Ureter (tissue), 1 donor: ENCODE data around the gene CFAP54. TPM values are rescaled to one million over a fixed set of nuclear protein-coding genes. Genes with fewer than 3 reads are reported as not detected.

Experiments
- DNase-seq: peaks from one replicate; pipeline ENCODE4 v3.0.0-alpha.2; 2020; ENCODE audit warnings: low spot score
- total RNA-seq: library from RNA; stranded (reverse); gene quantifications from one replicate; pipeline ENCODE4 v1.2.4, GENCODE V29; 2023
- donor health status: DM: yes; HTN: yes; CAD: no.

Gene CFAP54
- total RNA-seq, 1 donor from 2014 or later: 2.6 TPM

DNA sequence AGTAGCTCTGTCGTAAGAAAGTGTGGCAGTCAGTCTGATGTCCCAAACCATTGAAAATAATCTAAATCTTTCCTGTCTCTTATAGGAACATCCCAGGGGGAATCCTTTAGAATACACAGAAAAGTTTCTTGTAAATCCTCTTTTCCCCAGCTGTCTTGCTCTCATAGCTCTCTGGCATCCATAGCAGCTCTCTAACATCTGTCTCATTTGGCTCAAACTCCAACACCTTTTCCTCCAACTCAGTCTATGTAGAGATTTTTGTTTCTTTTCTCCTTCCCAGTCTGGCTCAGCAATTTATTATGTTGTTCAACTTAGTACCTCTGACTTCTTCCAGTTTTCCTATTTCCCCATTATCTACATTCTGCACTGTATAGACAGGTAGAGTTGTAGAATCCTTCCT, 333.3 kb downstream of the CFAP54 start:
- no peak for DNase-seq

DNA sequence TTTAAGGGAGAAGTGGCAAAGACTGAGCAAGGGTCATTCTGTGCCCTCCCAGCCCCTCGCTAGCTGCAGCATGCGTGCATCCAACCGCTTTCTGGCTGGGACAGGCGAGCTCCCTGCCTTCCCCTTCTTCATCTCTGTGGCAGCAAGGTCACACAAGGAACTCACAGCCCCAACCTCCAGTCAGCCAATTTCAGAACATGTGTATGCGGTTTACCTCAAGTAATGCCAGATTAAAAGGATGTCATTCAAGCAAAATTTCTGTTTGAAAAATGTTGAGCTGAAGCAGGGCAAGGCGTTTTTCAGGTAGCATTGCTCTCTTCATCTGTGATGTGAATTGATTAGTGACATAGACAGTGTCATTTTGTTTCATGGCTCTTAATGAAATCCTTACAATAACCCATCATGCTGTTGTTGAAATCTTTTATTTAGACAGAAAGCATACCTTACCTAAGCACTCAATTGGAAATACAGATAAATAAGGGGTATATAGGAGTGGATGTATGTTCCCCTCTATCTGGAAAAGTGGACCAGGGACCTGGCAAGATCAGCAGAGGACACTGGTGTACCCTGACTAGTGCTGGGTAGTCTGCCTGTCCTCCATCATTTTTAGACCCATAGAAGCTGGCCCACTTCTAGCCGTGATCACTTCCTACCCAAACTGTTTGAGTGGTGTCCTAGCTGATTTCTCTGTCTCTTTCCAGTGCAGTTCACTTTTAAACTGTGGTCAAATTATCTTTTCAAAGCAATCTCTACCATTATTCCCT, 334.9 kb downstream of the CFAP54 start:
- DNase-seq: no peak

DNA sequence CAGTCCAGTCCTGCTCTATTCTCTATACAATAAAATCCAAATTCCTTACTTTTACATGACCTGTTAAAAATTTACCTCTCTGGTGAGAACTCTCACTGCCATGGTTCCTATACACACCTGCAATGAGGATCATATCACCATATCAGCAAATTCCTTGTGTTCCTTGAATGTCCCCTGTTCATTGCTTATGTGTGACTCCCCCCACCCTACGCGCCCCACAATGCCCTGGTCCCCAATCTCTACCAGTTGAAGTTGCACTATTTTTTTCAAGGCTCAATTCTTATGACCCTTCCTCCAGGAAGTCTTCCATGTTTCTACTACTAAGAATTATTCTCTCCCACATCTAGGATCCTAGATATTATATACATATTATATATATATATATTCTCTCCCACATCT, 335.5 kb downstream of the CFAP54 start:
- no peak for DNase-seq

DNA sequence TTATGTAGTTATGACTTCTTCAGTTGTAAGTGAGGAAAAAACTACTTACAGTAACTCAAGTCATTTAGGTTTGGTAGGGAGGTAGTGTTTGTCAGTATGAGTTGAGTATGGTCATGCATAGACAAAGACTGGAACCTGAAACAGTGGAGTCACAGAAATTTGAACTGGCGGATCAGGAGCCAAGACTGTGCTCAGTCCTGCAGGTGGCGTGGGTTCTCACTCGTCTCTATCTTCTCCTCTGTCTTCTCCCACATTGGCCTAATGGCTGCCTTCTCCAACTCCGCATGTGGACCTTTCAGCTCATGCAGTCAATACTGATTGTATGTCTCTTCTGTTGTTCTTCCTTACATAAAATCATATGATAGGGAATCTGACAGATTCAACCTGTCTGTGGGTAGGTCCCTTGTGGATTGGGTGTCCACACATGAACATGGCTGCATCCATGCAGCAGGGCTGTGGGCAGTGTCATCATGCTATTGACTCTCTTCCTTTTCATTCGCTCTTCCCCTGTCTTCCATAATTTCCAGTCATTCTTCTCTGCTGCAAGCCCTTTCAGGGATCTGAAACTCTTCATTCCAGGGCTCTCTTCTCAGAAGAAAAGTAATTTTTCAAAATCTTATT, 338.9 kb downstream of the CFAP54 start:
- DNase-seq: no peak

DNA sequence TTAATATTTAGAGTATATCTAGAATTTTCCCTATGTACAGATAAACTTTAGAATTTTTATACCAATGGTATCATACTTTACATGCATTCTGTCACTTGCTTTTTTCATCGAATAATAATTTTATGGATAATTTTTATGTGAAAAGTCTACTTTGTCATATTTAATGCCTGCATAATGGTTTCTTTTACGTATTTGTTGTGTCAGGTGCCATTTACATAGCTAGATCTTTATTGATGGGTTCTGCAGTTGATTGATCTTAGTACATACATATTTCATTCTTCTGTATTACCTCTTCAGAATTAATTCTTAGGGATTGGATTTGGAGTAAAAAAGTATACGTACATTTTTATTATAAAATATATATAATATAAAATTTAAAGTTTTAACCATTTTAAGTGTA, 340.0 kb downstream of the CFAP54 start:
- no peak for DNase-seq

DNA sequence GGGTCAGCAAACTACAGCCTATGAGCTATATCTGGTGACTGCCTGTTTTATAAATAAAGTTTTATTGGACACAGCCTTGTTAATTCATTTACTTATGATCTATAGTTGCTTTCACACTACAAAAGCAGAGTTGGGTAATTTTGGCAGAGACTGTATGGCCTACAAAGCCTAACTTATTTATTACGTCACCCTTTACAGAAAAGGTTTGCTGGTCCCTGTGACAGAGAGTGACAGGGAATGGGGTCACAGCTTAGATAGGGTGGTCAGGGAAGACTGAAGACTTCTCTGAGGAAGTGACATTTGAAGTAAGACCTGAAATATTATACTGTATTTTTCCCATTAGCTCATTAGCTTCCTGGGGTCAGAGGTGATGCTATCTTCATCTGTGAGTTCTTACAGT, 342.0 kb downstream of the CFAP54 start:
- DNase-seq: no peak

DNA sequence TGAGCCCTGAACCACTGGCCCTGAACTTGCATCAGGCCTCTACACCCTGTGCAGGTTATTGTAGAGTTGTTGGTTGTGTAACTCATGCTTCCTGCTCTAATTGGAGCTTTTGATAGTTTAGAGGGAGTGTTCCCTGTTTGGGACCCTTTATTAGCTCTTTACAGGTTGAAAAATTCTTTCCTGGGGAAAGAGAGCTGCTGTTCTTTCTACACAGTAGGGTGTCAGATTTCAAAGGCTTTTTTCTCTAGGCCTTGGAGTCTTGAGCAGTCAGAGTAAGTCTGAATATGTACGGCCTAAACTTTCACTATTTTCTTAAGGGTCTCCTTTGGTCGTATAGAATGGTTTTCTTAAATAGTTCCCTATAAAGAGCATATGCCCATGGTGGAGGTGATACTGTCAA, 356.9 kb downstream of the CFAP54 start:
- DNase-seq: no peak

DNA sequence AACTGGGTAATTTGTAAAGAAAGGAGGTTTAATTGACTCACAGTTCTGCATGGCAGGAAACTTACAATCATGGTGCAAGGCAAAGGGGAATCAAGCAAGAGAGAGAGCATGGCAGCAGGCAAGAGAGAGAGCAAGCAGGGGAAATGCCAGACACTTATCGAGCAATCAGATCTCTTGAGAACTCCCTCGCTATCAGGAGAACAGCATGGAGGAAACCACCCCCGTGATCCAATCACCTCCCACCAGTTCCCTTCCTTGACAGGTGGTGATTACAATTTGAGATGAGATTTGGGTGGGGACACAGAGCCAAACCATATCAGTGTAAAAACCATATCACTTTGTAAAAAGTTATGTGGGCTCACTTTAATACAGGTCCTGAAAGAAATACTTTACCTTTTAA, 361.3 kb downstream of the CFAP54 start:
- no peak for DNase-seq

DNA sequence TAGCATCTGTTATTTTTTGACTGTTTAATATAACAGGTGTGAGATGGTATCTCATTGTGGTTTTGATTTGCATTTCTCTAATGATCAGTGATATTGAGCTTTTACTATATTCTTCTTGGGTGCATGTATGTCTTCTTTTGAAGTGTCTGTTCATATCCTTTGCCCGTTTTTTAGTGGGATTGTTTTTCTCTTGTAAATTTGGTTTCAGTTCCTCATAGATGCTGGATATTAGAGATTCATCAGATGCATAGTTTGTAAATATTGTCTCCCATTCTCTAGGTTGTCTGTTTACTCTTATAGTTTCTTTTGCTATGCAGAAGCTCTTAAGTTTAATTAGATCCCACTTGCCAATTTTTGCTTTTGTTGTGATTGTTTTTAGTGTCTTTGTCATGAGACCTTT, 368.8 kb downstream of the CFAP54 start:
- no peak for DNase-seq

DNA sequence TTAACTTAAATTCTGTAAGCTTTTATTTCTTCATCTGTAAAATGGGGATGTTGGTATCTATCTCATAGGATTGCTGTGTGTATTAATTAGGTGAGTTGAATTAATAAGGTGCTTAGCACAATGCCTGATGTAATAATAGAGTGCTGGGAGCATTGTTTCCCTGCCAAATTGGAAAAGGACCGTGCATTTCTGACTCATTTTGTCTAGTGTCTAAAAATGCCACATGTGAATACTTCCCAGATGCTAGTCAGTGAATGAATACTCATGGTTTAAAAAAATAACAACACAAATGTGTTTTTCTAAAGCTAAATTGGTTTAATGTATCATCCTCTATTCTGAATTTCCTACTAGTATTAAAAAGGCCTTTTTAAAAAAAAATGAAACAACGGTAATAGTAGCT, 372.3 kb downstream of the CFAP54 start:
- no peak for DNase-seq

DNA sequence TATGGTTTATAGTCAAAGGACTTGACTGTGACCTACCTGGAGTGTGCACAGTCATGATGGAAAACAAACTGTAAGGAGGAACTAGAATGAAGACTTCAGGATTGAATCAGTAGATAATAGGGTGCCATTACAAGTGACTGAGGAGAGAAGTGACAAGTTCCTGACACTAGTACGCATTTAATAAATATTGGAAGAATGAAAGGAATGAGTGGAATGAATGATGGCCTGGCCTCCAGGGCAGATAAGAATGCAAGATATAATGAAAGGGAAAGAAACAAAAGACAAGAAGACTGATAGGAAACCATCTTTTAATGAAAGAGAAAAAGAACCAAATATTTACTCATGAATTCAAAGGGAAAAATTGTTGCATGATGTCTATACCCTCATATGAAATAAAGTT, 372.9 kb downstream of the CFAP54 start:
- DNase-seq: no peak

DNA sequence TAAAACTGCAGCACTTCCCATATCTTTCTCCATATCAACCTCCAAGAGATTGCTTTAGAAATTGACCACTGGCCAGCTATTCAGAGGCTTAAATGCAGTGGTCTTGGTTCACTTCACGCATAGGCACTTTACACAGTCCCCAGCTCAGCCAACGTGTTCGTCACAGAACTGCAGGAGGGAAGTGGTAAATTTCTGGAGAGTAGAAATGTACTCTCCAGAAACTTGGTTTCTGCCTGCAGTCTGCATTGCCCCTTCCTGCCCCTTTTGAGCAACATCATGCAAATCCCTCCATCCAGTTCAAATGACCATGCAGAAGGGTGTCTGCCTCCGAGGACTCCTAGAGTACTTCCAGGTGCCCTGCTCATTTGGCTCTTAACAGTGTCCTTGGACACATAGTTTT, 375.0 kb downstream of the CFAP54 start:
- no peak for DNase-seq

DNA sequence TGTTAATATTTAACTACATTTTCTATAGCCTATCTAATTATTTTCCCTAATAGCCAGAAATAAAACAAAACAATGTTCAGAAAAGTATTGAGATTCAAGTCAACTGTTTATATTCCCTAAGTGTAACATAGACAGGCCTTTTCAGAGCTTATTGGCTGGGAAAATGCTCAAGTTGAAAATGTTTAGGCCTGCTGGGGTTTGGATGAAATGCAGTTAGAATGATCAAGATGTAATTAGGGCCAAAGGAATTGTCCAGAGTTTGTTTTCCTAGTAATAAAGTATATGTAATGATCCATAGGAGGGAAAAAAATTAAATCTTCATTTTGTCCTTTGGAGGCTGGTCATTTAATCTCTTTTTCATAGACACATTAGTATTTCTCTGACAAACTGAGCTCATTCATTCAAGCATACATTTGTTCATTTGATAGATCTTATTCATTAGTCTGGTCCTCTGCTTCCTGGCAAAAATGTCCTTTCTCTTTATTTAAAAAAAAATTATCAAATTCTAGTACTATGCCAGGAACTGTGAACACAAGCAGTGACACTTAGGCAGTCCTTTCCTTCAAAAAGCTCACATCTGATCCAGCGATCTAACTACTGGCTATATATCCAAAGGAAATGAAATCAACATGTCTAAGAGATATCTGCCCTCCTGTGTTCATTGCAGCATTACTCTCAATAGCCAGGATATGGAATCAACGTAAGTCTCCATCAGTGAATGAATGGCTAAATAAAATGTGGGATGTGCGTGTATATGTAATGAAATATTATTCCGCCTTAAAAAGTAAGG, 377.6 kb downstream of the CFAP54 start:
- no peak for DNase-seq

DNA sequence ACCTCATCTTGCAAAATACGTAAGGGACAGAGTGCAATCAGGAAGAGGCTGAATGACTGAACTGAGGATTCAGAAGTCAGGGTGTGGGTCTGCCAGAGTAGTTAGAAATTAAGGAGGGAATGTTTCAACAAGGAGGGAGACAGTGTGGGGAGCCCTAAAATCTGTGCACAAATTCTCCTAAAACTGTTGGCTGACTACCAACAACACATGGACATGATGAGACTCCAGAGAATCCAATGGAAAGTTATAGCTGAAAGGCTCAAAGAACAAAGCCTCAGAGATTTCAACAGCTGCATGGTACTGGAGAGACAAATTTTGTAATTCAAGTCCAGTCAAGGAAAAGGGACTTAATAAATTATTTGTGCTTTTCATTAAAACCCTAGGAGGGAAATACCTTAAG, 381.6 kb downstream of the CFAP54 start:
- no peak for DNase-seq

DNA sequence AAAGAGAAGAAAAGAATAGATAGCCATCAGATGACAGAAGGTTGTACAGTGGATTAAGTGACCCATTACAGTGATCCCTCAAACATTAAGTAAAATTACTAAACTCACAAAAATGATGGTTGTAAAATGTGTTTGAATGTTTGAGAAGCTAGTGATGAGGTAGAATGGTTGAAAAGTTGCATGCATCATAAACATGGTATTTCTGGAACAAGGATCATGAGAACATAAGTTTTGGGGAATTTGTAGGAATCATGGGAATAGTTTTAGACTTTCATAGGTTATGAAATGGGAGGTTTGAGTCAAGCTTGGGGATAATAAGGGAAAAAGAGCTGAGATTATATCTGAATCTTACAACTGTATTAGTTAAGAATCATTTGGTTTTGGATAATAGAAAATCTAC, 383.6 kb downstream of the CFAP54 start:
- DNase-seq: no peak

DNA sequence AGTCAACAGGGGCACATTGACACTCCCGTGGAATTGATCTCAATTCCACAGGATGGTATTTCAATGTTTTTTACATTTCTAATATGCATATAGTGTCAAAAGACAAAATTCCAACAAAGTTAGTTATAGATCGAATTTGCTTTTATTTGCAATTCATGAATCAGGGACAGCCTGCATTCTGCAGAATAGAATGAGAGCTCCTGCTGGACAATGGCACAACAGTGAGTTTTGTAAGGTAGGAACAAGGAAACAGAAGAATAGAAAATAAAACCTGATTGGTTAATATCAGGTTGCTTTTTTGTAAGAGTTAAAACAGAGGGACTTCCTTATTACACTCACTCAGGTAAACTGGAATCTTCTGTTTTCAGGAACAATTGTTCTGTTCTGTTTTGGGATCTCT, 384.8 kb downstream of the CFAP54 start:
- DNase-seq: no peak

DNA sequence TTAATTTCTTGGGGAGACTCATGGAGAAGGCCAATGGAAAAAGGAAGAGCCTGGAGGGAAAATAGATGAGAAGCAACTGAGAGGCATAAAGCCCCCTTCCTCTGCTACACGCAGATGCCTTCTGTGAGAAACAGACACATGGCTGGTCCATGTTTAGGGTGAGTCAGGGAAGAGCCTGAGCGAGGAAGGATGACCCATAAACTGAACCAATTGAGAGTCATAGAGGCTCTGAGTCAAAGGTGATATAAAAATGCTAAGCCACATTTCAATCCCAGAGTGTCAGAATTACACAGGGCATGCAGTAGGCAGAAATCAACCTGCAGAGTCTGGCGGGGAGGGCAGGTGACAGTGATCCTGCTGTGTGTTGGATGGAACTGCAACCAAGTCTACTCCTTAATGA, 387.6 kb downstream of the CFAP54 start:
- DNase-seq: no peak

DNA sequence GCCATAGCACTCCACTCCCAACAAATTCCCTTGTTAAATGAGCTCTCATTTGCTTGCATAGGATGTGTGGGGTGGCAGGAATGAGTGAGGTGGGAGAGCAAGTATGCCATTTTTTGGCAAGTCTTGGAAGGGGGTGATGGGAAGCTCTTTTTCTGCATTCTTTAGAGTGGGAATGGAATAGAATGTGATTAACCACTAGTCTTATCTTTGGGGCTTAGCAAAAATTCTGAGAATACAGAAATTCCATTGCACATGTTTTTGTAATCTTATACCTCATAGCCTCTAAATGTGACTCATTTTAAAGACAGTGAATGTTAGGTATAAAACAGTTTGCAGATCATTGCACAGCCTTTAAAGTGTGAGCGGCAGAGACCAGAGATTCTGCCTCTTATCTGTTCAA, 389.3 kb downstream of the CFAP54 start:
- DNase-seq: no peak

DNA sequence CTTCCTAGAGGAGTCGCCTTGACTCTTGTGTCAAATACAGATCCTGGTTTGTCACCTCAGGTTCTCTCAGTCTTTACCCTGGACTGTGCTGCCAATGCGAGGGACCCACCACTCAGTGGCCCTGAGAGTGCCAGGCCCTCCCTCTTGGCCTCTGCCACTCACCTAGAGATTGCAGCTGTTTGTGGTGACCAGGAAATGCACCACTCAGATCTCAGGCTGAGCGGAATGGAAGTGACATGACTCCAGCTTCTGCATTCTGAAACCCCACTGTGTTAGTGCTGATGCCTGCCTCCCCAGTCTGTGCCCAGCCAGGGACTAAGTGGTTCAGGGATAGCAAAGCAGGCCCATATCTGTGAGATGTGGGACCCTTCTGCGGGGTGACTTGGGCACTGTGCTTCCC, 389.9 kb downstream of the CFAP54 start:
- no peak for DNase-seq

DNA sequence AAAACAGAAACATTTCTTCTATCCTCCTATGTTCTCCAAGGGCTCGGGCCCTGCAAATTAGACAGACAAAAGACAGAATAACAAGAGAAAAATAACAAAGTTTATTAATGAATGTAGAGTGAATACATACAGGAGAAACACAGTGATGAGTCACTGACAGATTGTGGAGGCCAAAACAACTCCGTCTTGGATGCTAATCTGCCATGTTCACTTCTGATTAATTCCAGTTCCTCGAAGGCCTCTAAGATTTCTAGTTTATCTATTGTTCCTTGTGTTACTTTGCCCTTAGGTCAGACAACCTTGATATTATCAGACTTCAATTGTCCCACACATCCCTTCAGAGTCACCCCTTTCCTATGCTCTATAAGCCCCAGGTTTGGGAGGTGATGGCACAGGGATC, 390.8 kb downstream of the CFAP54 start:
- no peak for DNase-seq

DNA sequence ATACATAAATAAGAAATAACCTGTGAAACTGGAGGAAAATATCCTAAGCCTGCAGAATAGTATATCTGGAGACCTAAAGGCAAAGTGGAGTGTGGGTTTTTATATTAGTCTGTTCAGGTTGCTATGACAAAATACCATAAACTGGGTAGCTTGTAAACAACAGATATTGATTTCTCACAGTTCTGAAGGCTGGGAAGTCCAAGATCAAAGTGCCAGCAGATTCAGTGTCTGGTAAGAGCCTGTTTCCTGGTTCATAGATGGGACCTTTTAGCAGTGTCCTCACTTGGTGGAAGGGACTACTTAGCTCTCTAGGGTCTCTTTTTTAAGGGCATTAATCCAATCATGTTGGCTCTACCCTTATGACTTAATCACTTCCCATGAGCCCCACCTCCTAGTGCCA, 392.2 kb downstream of the CFAP54 start:
- DNase-seq: no peak

DNA sequence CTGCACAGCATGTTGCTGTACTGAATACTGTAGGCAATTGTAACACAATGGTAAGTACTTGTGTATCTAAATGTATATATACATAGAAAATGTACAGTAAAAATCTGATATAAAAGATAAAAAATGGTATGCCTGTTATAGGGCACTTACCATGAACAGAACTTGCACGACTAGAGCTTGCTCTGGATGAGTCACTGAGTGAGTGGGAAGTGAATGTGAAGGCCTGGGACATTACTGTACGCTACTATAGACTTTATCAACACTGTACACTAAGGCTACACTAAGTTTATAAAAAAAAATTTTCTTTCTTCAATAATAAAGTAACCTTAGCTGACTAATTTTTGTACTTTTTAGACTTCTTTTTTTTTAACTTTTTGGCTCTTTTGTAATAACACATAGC, 393.5 kb downstream of the CFAP54 start:
- DNase-seq: no peak

DNA sequence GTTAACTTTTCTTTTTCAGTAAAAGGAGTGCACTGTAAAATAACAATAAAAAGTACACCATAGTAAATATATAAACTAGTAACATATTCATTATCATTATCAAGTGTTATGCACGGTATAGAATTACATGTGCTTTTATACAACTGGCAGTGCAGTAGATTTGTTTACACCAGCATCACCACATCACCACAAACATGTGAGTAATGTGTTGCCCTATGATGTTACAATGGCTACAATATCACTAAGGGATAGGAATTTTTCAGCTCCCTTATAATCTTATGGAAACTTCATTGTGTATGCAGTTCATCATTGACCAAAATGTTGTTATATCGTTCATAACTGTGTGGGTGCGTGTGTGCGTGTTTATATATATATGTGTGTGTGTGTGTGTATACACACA, 394.2 kb downstream of the CFAP54 start:
- DNase-seq: no peak
